PC-9 (cell line): Measurements from ENCODE around the gene RNF5.

Source experiments
- EZH2 ChIP-seq: fragments of 200-600 bp; sonication (generic); IDR thresholded peaks from 2 replicates; pipeline ENCODE4 v1.8.0; 2017; ENCODE audit warnings: antibody characterized with exemption, low read depth
- TF ChIP-seq, protein P1 (sequence below): fragments of 200-600 bp; sonication (generic); conservative IDR thresholded peaks from 2 replicates; pipeline ENCODE4 v1.6.1; 2017; ENCODE audit warnings: mixed run types, antibody characterized with exemption, mild to moderate bottlenecking, moderate library complexity

DNA sequence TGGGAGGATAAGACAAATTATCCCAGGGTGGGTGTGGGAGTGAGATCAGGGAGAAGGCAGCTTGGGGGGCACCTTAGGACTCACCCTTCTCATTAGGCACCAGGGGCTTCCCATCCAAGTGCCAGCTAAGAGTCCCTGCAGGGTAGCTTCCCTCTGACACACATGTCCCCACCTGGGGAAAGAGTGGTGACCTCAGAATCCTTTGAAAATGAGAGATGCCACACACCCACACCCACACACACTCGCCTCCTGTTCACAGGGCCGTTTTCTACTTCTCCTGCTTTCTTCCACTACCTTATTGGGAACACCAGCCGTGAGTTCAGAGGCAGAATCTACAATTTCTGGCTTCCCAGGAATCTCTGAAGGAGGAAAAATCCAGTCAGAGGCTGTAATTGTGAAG lies 4.8 kb downstream of the RNF5 start:
- TF ChIP-seq, protein P1, sequence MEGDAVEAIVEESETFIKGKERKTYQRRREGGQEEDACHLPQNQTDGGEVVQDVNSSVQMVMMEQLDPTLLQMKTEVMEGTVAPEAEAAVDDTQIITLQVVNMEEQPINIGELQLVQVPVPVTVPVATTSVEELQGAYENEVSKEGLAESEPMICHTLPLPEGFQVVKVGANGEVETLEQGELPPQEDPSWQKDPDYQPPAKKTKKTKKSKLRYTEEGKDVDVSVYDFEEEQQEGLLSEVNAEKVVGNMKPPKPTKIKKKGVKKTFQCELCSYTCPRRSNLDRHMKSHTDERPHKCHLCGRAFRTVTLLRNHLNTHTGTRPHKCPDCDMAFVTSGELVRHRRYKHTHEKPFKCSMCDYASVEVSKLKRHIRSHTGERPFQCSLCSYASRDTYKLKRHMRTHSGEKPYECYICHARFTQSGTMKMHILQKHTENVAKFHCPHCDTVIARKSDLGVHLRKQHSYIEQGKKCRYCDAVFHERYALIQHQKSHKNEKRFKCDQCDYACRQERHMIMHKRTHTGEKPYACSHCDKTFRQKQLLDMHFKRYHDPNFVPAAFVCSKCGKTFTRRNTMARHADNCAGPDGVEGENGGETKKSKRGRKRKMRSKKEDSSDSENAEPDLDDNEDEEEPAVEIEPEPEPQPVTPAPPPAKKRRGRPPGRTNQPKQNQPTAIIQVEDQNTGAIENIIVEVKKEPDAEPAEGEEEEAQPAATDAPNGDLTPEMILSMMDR: no peak
- TF ChIP-seq EZH2: no peak
